ENCODE data around the gene PDE7B. TPM values are rescaled to one million over a fixed set of nuclear protein-coding genes. Genes with fewer than 3 reads are reported as not detected.

Gene PDE7B
- total RNA-seq, 1 donor, result 25.3 TPM

GRCh38 chr6:135983093-135983492, 131.6 kb downstream of the PDE7B start:
- Histone ChIP-seq H3K4me1 (ENCODE audit: insufficient read depth, low read length) (peaks cover 8% of the 10 kb centered on the region), H3K4me3 (ENCODE audit: insufficient read depth, low read length) (no peak overlapping the region), H3K36me3 (ENCODE audit: insufficient read depth, low read length) (no peaks in the 10 kb centered on the region), H3K27me3 (ENCODE audit: insufficient read depth, low read length) (no peaks in the 10 kb centered on the region), H2AFZ (ENCODE audit: low read length) (no peak overlapping the region), H3K27ac (ENCODE audit: low read depth, low read length) (no peak overlapping the region), H3K4me2 (ENCODE audit: insufficient read depth, low read length) (no peak overlapping the region), H3K9me3 (ENCODE audit: low read depth, low read length) (no peaks in the 10 kb centered on the region), H4K20me1 (ENCODE audit: insufficient read depth, low read length) (no peaks in the 10 kb centered on the region), H3K79me2 (ENCODE audit: insufficient read depth, low read length) (no peaks in the 10 kb centered on the region)
- TF ChIP-seq CTCF (IDR thresholded peaks at IDR 0.05; ENCODE audit: extremely low read depth, low read depth, low read length), result no peak
- DNase-seq (ENCODE audit: insufficient read length, low spot score, missing footprints), result no peak

- no peak overlapping the region for H3K4me2 ChIP-seq (ENCODE audit: insufficient read depth, low read length)
- no peak for TF ChIP-seq CTCF (IDR thresholded peaks at IDR 0.05; ENCODE audit: extremely low read depth, low read depth, low read length)
- no peaks in the 10 kb centered on the region for H4K20me1 ChIP-seq (ENCODE audit: insufficient read depth, low read length)
- no peak for DNase-seq (ENCODE audit: insufficient read length, low spot score, missing footprints)
- no peak overlapping the region for H2AFZ ChIP-seq (ENCODE audit: low read length)
- no peak overlapping the region for H3K4me3 ChIP-seq (ENCODE audit: insufficient read depth, low read length)
- no peak overlapping the region for H3K27ac ChIP-seq (ENCODE audit: low read depth, low read length)
- H3K27me3 ChIP-seq (ENCODE audit: insufficient read depth, low read length), result no peaks in the 10 kb centered on the region
- H3K4me1 ChIP-seq (ENCODE audit: insufficient read depth, low read length), result peaks cover 8% of the 10 kb centered on the region
- H3K36me3 ChIP-seq (ENCODE audit: insufficient read depth, low read length), result no peaks in the 10 kb centered on the region
- H3K79me2 ChIP-seq (ENCODE audit: insufficient read depth, low read length), result no peaks in the 10 kb centered on the region
- no peaks in the 10 kb centered on the region for H3K9me3 ChIP-seq (ENCODE audit: low read depth, low read length)
These were observed 132.3 kb downstream of the PDE7B start for GRCh38 chr6:135983718-135984343.

GRCh38 chr6:135985471-135985870, 134.0 kb downstream of the PDE7B start:
- Histone ChIP-seq H3K4me2 (ENCODE audit: insufficient read depth, low read length) (no peak overlapping the region), H4K20me1 (ENCODE audit: insufficient read depth, low read length) (no peaks in the 10 kb centered on the region), H2AFZ (ENCODE audit: low read length) (no peak overlapping the region), H3K4me1 (ENCODE audit: insufficient read depth, low read length) (peaks cover 8% of the 10 kb centered on the region), H3K27me3 (ENCODE audit: insufficient read depth, low read length) (no peaks in the 10 kb centered on the region), H3K27ac (ENCODE audit: low read depth, low read length) (no peak overlapping the region), H3K36me3 (ENCODE audit: insufficient read depth, low read length) (no peaks in the 10 kb centered on the region), H3K9me3 (ENCODE audit: low read depth, low read length) (no peaks in the 10 kb centered on the region), H3K79me2 (ENCODE audit: insufficient read depth, low read length) (no peaks in the 10 kb centered on the region), H3K4me3 (ENCODE audit: insufficient read depth, low read length) (no peak overlapping the region)
- DNase-seq (ENCODE audit: insufficient read length, low spot score, missing footprints), result no peak
- no peak for TF ChIP-seq CTCF (IDR thresholded peaks at IDR 0.05; ENCODE audit: extremely low read depth, low read depth, low read length)

- Histone ChIP-seq H3K4me1 (ENCODE audit: insufficient read depth, low read length) (peaks cover 8% of the 10 kb centered on the region), H3K36me3 (ENCODE audit: insufficient read depth, low read length) (no peaks in the 10 kb centered on the region), H3K9me3 (ENCODE audit: low read depth, low read length) (no peaks in the 10 kb centered on the region), H3K79me2 (ENCODE audit: insufficient read depth, low read length) (no peaks in the 10 kb centered on the region), H3K27ac (ENCODE audit: low read depth, low read length) (no peak overlapping the region), H2AFZ (ENCODE audit: low read length) (no peak overlapping the region), H3K4me3 (ENCODE audit: insufficient read depth, low read length) (no peak overlapping the region), H3K4me2 (ENCODE audit: insufficient read depth, low read length) (no peak overlapping the region), H3K27me3 (ENCODE audit: insufficient read depth, low read length) (no peaks in the 10 kb centered on the region), H4K20me1 (ENCODE audit: insufficient read depth, low read length) (no peaks in the 10 kb centered on the region)
- no peak for DNase-seq (ENCODE audit: insufficient read length, low spot score, missing footprints)
- no peak for TF ChIP-seq CTCF (IDR thresholded peaks at IDR 0.05; ENCODE audit: extremely low read depth, low read depth, low read length)
These were observed 135.7 kb downstream of the PDE7B start for GRCh38 chr6:135987226-135987625.

Data from osteoblast (primary cell).